Activated B cell treated with CpG ODN at 0.5 μM for 24 hours (primary cell): Measurements from ENCODE around the gene B3GAT1. TPM values are rescaled to one million over a fixed set of nuclear protein-coding genes. Genes with fewer than 3 reads are reported as not detected.
"Not testable (repeated sequence)": the region's sequence is repeated elsewhere in the genome, so short reads cannot be mapped to it uniquely, and the experiment has no call there.

Experiments
- ATAC-seq: fragments of 200-7000 bp; cut with Tn5 transposase; one replicate; pipeline ENCODE4 v1.10.0; 2021; ENCODE audit warnings: low read depth, mild to moderate bottlenecking, moderate library complexity
- CTCF ChIA-PET: fragments of 350-600 bp; sonication (Branson Sonifier 250); formaldehyde crosslinking; loops from one replicate; lab custom pipeline; 2021; ENCODE audit warnings: antibody characterized with exemption; lab: Charles Lee
- POLR2A ChIA-PET: fragments of 350-600 bp; sonication (Branson Sonifier 250); formaldehyde crosslinking; loops from one replicate; lab custom pipeline; 2021; ENCODE audit warnings: antibody characterized with exemption; lab: Charles Lee
- DNase-seq: peaks from one replicate; pipeline ENCODE4 v3.0.0; 2022
- H3K27ac Mint-ChIP-seq: one replicate; pipeline ENCODE4 v1.8.0; 2020; ENCODE audit warnings: mixed read lengths
- H3K27me3 Mint-ChIP-seq: one replicate; pipeline ENCODE4 v1.8.0; 2021; ENCODE audit warnings: mixed read lengths
- H3K36me3 Mint-ChIP-seq: one replicate; pipeline ENCODE4 v1.8.0; 2021; ENCODE audit warnings: low read depth, mixed read lengths
- H3K4me1 Mint-ChIP-seq: one replicate; pipeline ENCODE4 v1.8.0; 2021; ENCODE audit warnings: mixed read lengths
- H3K4me3 Mint-ChIP-seq: one replicate; pipeline ENCODE4 v1.8.0; 2020; ENCODE audit warnings: mild to moderate bottlenecking, mixed read lengths
- H3K9me3 Mint-ChIP-seq: one replicate; pipeline ENCODE4 v1.8.0; 2020; ENCODE audit warnings: mixed read lengths
- CTCF ChIP-seq: fragments of 200-600 bp; IDR thresholded peaks from one replicate; pipeline ENCODE4 v1.8.0; 2022; ENCODE audit warnings: antibody characterized with exemption, mild to moderate bottlenecking
- intact Hi-C: fragments of 100-400 bp; cut with micrococcal nuclease; formaldehyde crosslinking; loops from one replicate; pipeline ENCODE4 v1.15.1; 2024
- total RNA-seq: library from RNA; stranded (reverse); gene quantifications from 2 replicates; pipeline ENCODE4 v1.2.3, GENCODE V29; 2022

Gene B3GAT1
- total RNA-seq, 1 donor from 2014 or later: not detected

DNA sequence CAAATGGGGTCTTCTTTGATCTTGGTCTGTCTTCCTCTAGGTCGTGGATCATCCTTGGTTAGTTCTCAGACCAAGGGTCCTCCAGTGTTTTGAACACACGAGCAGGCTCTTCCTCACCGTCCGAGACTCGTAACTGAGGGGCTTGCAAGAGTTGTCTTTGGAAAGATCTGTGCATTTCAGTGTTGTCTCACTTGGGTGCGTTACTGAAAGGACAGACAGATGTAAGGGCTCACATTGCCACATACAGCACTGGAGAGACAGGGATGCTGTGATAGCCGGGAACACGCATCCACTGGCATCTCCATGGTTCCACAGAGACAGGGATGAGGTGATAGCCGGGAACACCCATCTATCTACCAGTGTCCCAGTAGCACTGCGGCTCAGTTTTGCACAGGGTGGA is 64.6 kb downstream of the B3GAT1 start:
- intact Hi-C loops: no loop called here
- no peak for TF ChIP-seq CTCF
- no peak for DNase-seq
- ATAC-seq: no peak
- Mint-ChIP-seq H3K27ac (no peak overlapping the region), H3K9me3 (no peaks in the 10 kb centered on the region), H3K36me3 (no peaks in the 10 kb centered on the region), H3K4me1 (peaks cover 7% of the 10 kb centered on the region), H3K4me3 (no peak overlapping the region), H3K27me3 (no peaks in the 10 kb centered on the region)
- CTCF ChIA-PET: no interaction called here
- POLR2A ChIA-PET: no interaction called here

GRCh38 chr11:134346976-134347350 is 65.1 kb downstream of the B3GAT1 start:
- Mint-ChIP-seq H3K4me1 (peaks cover 7% of the 10 kb centered on the region), H3K9me3 (no peaks in the 10 kb centered on the region), H3K27ac (no peak overlapping the region), H3K4me3 (no peak overlapping the region), H3K36me3 (no peaks in the 10 kb centered on the region), H3K27me3 (no peaks in the 10 kb centered on the region)
- ATAC-seq (no peak), DNase-seq (no peak)
- POLR2A ChIA-PET: no interaction called here
- intact Hi-C loops: no loop called here
- CTCF ChIA-PET: no interaction called here
- no peak for TF ChIP-seq CTCF

DNA sequence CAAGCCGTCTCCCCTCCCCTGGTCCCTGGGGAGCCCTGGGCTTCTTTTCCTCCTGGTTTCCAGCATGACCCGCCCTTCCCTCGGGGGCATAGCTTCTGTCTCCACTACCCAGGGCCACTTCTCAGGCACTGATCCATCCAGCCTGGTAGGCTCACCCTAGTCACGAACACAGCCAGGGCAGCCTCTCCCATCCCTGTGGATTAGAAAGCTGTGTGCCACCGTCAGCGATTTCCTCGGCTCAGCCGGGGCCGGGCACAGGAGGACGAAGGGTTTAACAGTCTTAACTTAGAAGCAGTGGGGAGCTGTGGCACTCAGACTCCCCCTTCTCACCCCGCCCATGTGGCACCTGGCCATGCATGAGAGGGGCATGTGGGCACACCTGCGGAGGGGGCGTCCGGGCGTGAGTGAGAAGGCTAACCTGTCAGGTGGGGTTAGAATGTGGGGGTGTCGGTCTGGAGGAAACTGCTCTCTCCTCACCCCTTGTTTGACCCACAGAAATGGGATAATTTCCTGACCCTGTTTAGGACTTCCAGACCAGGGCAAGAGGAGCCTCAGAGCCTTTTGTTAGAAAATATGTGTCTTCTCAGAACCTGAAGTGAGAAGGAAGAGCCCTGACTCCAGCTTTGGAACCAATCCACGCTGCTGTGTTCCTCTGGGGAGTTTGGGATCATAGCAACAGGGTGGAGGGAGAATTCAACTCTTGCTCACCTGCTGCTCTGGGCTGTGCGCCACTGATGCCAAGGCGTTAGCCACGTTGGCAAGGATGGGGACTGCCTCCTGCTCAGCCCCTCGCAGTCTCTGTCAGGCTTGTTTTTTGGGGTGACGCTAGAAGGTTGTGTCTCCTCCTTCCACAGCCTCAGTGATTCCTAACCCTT is 65.7 kb downstream of the B3GAT1 start:
- H3K9me3 Mint-ChIP-seq: no peaks in the 10 kb centered on the region
- intact Hi-C loops: no loop called here
- ATAC-seq (no peak), DNase-seq (no peak)
- H3K36me3 Mint-ChIP-seq: no peaks in the 10 kb centered on the region
- POLR2A ChIA-PET: no interaction called here
- CTCF ChIA-PET: no interaction called here
- peaks cover 7% of the 10 kb centered on the region for H3K4me1 Mint-ChIP-seq
- H3K27ac Mint-ChIP-seq: no peak overlapping the region
- H3K27me3 Mint-ChIP-seq: no peaks in the 10 kb centered on the region
- no peak overlapping the region for H3K4me3 Mint-ChIP-seq
- TF ChIP-seq CTCF: no peak

DNA sequence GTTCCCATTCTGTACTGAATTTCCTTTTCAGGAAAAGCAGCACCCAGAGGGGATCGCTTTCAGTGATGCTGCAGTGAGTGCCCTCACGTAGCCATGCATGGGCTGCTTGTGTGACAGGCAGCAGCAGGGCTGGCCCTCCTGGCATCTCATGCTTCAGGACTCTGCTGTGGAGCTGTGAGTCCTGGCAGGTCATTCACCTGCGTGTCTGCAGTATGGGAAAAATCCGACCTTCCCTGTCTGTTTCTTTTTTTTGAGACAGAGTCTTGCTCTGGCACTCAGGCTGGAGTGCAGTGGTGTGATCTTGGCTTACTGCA is 66.8 kb downstream of the B3GAT1 start:
- peaks cover 5% of the 10 kb centered on the region for H3K4me1 Mint-ChIP-seq
- no peaks in the 10 kb centered on the region for H3K36me3 Mint-ChIP-seq
- ATAC-seq: no peak
- no peaks in the 10 kb centered on the region for H3K9me3 Mint-ChIP-seq
- intact Hi-C loops: loop anchor here (2.0 kb wide), 1 partner anchor 64 kb away; no protein-coding TSS in a partner anchor
- H3K27me3 Mint-ChIP-seq: no peaks in the 10 kb centered on the region
- no peak overlapping the region for H3K4me3 Mint-ChIP-seq
- no peak for TF ChIP-seq CTCF
- DNase-seq: no peak
- H3K27ac Mint-ChIP-seq: no peak overlapping the region
- ChIA-PET CTCF (no interaction called here), POLR2A (no interaction called here)

DNA sequence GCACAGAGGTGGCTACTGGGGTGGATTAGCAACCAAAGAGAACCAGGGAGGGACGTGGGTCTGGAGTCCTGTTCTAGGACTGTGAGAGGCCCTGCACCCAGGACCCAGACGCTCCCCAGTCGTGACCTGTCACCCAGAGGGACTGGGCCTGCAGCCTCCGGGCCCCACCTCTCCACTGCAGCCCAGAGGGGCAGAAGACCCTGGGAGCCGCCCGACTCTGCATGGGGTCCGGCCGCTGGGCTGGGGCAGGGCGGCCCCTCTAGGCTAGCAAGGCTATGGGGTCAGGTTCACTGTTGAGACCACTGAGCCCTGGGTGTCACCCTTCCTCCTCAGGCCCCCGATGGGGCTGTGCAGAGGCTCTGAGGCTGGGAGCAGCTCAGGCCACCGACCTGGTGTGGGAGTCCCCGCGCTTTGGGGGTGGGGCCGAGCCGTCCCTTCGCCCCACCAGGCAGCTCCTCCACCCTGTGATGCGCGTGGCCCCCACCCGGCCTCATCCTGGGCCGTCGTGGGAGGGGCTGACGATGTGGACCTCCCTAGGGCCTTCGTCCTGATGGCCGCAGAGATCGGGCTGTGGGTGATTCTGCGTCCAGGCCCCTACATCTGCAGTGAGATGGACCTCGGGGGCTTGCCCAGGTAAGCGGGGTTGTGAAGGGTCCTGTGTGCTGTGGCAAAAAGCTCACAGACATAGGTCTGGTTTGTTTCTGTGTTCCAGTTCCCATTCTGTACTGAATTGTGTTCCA is 67.4 kb downstream of the B3GAT1 start:
- H3K4me3 Mint-ChIP-seq, POLR2A ChIA-PET, H3K9me3 Mint-ChIP-seq, ATAC-seq, H3K36me3 Mint-ChIP-seq, DNase-seq, CTCF ChIA-PET, H3K27ac Mint-ChIP-seq, H3K4me1 Mint-ChIP-seq, H3K27me3 Mint-ChIP-seq: not testable (repeated sequence)
- intact Hi-C loops: loop anchor here (2.0 kb wide), 1 partner anchor 64 kb away; no protein-coding TSS in a partner anchor
